ENCODE data around the gene MCCD1.
A peak's percentile ranks its signal among the peaks of the same experiment; 100 is the strongest.

- TF ChIP-seq POLR2AphosphoS5 (IDR thresholded peaks at IDR 0.05) (peak; percentile 59 to 65 (median 61)), POLR2A (IDR thresholded peaks at IDR 0.05) (no peak)
These were observed 17.7 kb downstream of the MCCD1 start, which contains the start of gene ATP6V1G2 for GRCh38 chr6:31546339-31546957.
